Nasal cavity respiratory epithelium epithelial cell of viscerocranial mucosa (primary cell): ENCODE data around the gene STK11. TPM values are rescaled to one million over a fixed set of nuclear protein-coding genes. Genes with fewer than 3 reads are reported as not detected.

Source experiments
- total RNA-seq: library from RNA; depleted of rRNA; stranded (reverse); fragments of >200 nt; gene quantifications from 2 replicates; pipeline ENCODE4 v1.2.3, GENCODE V29; 2014

Gene STK11, protein sequence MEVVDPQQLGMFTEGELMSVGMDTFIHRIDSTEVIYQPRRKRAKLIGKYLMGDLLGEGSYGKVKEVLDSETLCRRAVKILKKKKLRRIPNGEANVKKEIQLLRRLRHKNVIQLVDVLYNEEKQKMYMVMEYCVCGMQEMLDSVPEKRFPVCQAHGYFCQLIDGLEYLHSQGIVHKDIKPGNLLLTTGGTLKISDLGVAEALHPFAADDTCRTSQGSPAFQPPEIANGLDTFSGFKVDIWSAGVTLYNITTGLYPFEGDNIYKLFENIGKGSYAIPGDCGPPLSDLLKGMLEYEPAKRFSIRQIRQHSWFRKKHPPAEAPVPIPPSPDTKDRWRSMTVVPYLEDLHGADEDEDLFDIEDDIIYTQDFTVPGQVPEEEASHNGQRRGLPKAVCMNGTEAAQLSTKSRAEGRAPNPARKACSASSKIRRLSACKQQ
- 110 and 132 TPM in 2 replicates for total RNA-seq

DNA sequence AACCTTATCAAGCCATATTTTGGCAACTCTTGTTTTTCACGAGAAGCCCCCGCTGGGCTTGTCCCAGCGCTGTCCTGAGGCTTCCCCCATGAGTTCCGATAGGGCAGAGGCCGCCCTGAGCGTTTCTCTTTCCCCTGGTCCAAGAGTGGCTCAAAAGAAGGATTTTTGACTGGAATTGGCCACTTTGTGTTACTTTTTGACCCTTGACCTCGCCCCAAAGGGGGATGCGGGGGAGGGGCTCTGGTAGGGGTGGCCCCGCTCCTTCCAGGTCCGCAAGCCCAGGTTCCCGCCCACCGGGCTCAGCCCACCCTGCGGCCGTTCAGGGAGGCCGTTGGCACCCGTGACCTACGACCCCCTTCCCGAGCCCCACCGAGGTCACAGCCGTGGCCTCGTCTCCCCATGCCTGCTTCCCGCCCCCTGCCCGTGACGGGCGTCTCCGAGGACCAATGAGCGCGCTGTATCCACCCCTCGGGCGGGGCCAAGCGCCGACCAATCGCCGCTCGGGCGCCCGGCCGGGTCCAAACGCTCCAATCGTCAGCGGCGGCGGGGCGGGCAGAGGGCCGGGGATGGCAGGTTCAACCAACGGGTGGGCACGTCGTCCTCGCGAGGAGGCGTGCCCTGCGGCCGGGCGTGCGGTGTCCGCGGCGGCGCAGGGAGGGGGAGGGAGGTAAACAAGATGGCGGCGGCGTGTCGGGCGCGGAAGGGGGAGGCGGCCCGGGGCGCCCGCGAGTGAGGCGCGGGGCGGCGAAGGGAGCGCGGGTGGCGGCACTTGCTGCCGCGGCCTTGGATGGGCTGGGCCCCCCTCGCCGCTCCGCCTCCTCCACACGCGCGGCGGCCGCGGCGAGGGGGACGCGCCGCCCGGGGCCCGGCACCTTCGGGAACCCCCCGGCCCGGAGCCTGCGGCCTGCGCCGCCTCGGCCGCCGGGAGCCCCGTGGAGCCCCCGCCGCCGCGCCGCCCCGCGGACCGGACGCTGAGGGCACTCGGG is at the start of gene STK11:
Gene STK11, plus strand, starts transcription at position 665 of the 986 bp plus-strand sequence. CDS start 1,136 bp downstream, outside the sequence.

GRCh38 chr19:1173845-1174809 is 31.5 kb upstream of the STK11 start, which contains the start of gene SBNO2:
SBNO2 (minus strand) TSS chr19:1174268; CDS start chr19:1154276, 19,992 bp downstream.

GRCh38 chr19:1237754-1238368 is 32.3 kb downstream of the STK11 start, which contains the start of gene CBARP:
CBARP (minus strand) TSS chr19:1238005; CDS start chr19:1236100, 1,905 bp downstream.

GRCh38 chr19:1241417-1242095 is 36.0 kb downstream of the STK11 start, which contains the start of gene ATP5F1D:
ATP5F1D (plus strand) TSS chr19:1241751; CDS start chr19:1241851, 100 bp downstream.

DNA sequence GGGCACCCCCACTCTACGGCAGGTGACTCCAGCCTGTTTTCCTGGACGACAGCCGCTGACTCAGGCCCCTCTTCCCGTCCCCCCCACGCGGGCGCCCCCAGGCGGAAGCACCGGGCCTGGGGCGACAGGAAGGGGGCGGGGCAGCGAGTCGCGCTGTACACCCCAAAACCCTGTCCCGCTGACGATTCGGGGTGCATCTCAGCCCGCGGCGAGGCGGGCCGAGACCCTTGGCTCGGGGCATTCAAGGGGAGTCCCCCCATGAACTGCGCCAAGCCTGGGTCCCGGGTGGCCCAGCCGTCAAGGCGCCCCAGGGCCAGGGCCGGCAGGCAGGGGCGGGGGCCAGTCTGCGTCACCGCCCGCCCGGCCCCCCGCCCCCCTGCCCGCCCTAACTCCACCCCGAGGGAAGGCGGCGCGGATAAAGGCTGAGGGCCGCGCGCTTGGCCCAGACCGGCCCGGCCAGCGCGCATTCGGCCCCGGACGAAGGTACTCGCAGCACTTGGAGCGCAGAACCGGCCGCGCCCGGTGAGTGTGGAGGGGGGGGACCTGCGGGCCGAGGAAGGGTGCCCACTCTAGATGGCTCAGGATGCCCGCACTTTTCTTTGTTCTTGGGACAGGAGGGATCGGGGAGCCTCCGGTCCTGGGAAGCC is 42.7 kb downstream of the STK11 start, which contains the start of gene MIDN:
Gene MIDN, plus strand, starts transcription at position 445 of the 647 bp plus-strand sequence. CDS start 1,714 bp downstream, outside the sequence.

GRCh38 chr19:1269065-1269477 is 63.5 kb downstream of the STK11 start, which contains the start of gene CIRBP:
CIRBP (plus strand) TSS chr19:1269332; CDS start chr19:1270934, 1,602 bp downstream.

DNA sequence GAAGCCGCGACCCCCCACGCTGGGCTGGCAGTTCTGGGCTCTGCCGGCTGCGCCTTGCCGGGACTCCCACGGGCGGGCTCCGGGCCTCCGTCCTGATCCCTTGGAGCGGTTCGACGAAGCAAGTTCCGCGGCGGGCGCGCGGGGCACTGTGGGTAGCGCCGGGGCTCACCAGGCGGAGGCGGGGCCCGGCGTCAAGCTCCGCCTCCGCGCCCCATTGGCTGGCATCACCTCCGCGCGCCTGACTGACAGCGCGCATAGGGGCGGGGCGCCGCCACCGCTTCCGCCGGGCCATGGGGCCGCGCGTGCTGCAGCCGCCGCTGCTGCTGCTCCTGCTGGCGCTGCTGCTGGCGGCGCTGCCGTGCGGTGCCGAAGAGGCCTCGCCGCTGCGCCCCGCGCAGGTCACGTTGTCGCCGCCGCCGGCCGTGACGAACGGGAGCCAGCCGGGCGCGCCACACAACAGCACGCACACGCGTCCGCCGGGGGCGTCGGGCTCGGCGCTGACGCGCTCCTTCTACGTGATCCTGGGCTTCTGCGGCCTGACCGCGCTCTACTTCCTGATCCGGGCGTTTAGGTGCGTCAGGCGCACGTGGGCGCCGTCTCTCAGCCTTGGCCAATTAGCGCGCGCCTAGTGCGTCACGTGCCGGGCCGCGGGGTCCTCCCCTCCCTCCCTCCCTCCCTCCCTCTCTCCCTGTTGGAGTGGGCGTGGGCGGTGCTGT is 69.8 kb downstream of the STK11 start, which contains the start of gene FAM174C:
Gene FAM174C, plus strand, starts transcription at position 271 of the 716 bp plus-strand sequence. Its CDS starts 20 bp downstream, at position 291.

Other genes starting within 250 kb of the STK11 start
- 61.9 and 65.2 TPM in 2 replicates for gene WDR18, start 221.4 kb upstream of the STK11 start, total RNA-seq
- gene GRIN3B, start 205.4 kb upstream of the STK11 start, total RNA-seq: 1.4 and 2.1 TPM in 2 replicates
- 74.5 and 108 TPM in 2 replicates for gene TMEM259, start 184.7 kb upstream of the STK11 start, total RNA-seq
- not detected in 2 replicates for gene RNU6-2, start 184.3 kb upstream of the STK11 start, total RNA-seq
- 143 and 272 TPM in 2 replicates for gene CNN2, start 179.2 kb upstream of the STK11 start, total RNA-seq
- 15.1 and 16.1 TPM in 2 replicates for gene ABCA7, start 165.7 kb upstream of the STK11 start, total RNA-seq
- gene ARHGAP45, start 138.6 kb upstream of the STK11 start, total RNA-seq: 4.6 and 4.8 TPM in 2 replicates
- 53.0 and 84.9 TPM in 2 replicates for gene POLR2E, start 110.4 kb upstream of the STK11 start, total RNA-seq
- gene GPX4, start 101.8 kb upstream of the STK11 start, total RNA-seq: 220 and 224 TPM in 2 replicates
- 23.2 and 120 TPM in 2 replicates for gene SBNO2, start 31.5 kb upstream of the STK11 start, total RNA-seq
- gene CBARP, start 32.2 kb downstream of the STK11 start, total RNA-seq: 2.4 and 6.0 TPM in 2 replicates
- 6.5 and 28.9 TPM in 2 replicates for gene ATP5F1D, start 36.0 kb downstream of the STK11 start, total RNA-seq
- gene MIDN, start 42.8 kb downstream of the STK11 start, total RNA-seq: 32.1 and 46.6 TPM in 2 replicates
- gene CIRBP, start 63.6 kb downstream of the STK11 start, total RNA-seq: 82.7 and 181 TPM in 2 replicates
- 22.5 and 35.5 TPM in 2 replicates for gene FAM174C, start 69.8 kb downstream of the STK11 start, total RNA-seq
- gene EFNA2, start 80.1 kb downstream of the STK11 start, total RNA-seq: not detected in 2 replicates
- 64.0 and 67.3 TPM in 2 replicates for gene NDUFS7, start 178.1 kb downstream of the STK11 start, total RNA-seq
- 2.4 and 26.9 TPM in 2 replicates for gene GAMT, start 195.8 kb downstream of the STK11 start, total RNA-seq
- 58.0 and 108 TPM in 2 replicates for gene DAZAP1, start 201.8 kb downstream of the STK11 start, total RNA-seq
- gene RPS15, start 232.6 kb downstream of the STK11 start, total RNA-seq: 288 and 442 TPM in 2 replicates
- gene APC2, start 244.3 kb downstream of the STK11 start, total RNA-seq: 0.14 and 0.34 TPM in 2 replicates